HepG2 (cell line): ENCODE data around the gene PLA2G4C. TPM values are rescaled to one million over a fixed set of nuclear protein-coding genes. Genes with fewer than 3 reads are reported as not detected.

Experiments
- BCL3 ChIP-seq: sonication (generic); formaldehyde crosslinking; IDR thresholded peaks from 2 replicates; pipeline ENCODE4 v1.5.1; 2020; ENCODE audit warnings: mild to moderate bottlenecking, missing genetic modification reagents, moderate library complexity
- FLYWCH1 ChIP-seq: sonication (generic); formaldehyde crosslinking; IDR thresholded peaks from 2 replicates; pipeline ENCODE4 v1.8.1; 2023; ENCODE audit warnings: mild to moderate bottlenecking, missing genetic modification reagents
- FOXM1 ChIP-seq: sonication (generic); formaldehyde crosslinking; IDR thresholded peaks from 2 replicates; pipeline ENCODE4 v1.5.0; 2020; ENCODE audit warnings: missing genetic modification reagents
- FOXP1 ChIP-seq, 2 experiments: fragments of 450-650 bp in 1 of 2; IDR thresholded peaks; 2 replicates each; pipeline ENCODE4 v1.6.1; 2017 to 2018; ENCODE audit warnings: antibody characterized with exemption in 1 of 2
- KLF16 ChIP-seq, 2 experiments: sonication (generic) in 1 of 2; formaldehyde crosslinking in 1 of 2; IDR thresholded peaks; 2 replicates each; pipeline versions ENCODE4 v1.6.1 to v1.8.0; 2016 to 2023; ENCODE audit warnings: missing genetic modification reagents in 2 of 2, missing compliant biosample characterization in 1 of 2
- MAX ChIP-seq: IDR thresholded peaks from 2 replicates; pipeline ENCODE4 v1.6.1; 2012; ENCODE audit warnings: inconsistent platforms
- MLLT10 ChIP-seq: sonication (generic); formaldehyde crosslinking; IDR thresholded peaks from 2 replicates; pipeline ENCODE4 v1.4.0; 2020; ENCODE audit warnings: missing genetic modification reagents
- MLXIP ChIP-seq: sonication (generic); formaldehyde crosslinking; IDR thresholded peaks from 2 replicates; pipeline ENCODE4 v1.9.0; 2021; ENCODE audit warnings: missing genetic modification reagents, borderline replicate concordance
- REL ChIP-seq: sonication (generic); formaldehyde crosslinking; conservative IDR thresholded peaks from 2 replicates; pipeline ENCODE4 v1.8.0; 2022; ENCODE audit warnings: mild to moderate bottlenecking, missing genetic modification reagents, moderate library complexity
- SIN3A ChIP-seq: IDR thresholded peaks from 2 replicates; pipeline ENCODE4 v1.6.1; 2011; ENCODE audit warnings: low read depth, mild to moderate bottlenecking, control low read depth, low read length, borderline replicate concordance
- SMAD1 ChIP-seq: sonication (generic); formaldehyde crosslinking; IDR thresholded peaks from 2 replicates; pipeline ENCODE4 v1.4.0; 2020; ENCODE audit warnings: missing genetic modification reagents, low read depth, mild to moderate bottlenecking, borderline replicate concordance
- SP1 ChIP-seq, 2 experiments: fragments of 450-650 bp in 1 of 2; sonication (generic) in 1 of 2; formaldehyde crosslinking in 1 of 2; IDR thresholded peaks; 2 replicates each; pipeline versions ENCODE4 v1.4.0 to v1.6.1; 2016 to 2020; ENCODE audit warnings: missing genetic modification reagents in 1 of 2
- SSRP1 ChIP-seq: IDR thresholded peaks from 2 replicates; pipeline ENCODE4 v1.6.1; 2016; ENCODE audit warnings: control low read depth
- THAP9 ChIP-seq: sonication (generic); formaldehyde crosslinking; IDR thresholded peaks from 2 replicates; pipeline ENCODE4; 2020; ENCODE audit warnings: missing genetic modification reagents, mild to moderate bottlenecking, borderline replicate concordance
- ZBTB1 ChIP-seq: sonication (generic); formaldehyde crosslinking; IDR thresholded peaks from 2 replicates; pipeline ENCODE4 v1.4.0; 2020; ENCODE audit warnings: missing genetic modification reagents, borderline replicate concordance
- ZMYM3 ChIP-seq: sonication (generic); formaldehyde crosslinking; IDR thresholded peaks from 2 replicates; pipeline ENCODE4 v1.5.1; 2020; ENCODE audit warnings: mild to moderate bottlenecking, missing genetic modification reagents
- ZNF350 ChIP-seq: sonication (generic); formaldehyde crosslinking; IDR thresholded peaks from 2 replicates; pipeline ENCODE4 v1.4.0; 2020; ENCODE audit warnings: mild to moderate bottlenecking, low read depth, missing genetic modification reagents, borderline replicate concordance
- ZNF562 ChIP-seq: sonication (generic); formaldehyde crosslinking; IDR thresholded peaks from 2 replicates; pipeline ENCODE4 v1.8.0; 2022; ENCODE audit warnings: missing genetic modification reagents, borderline replicate concordance
- ZNF883 ChIP-seq: sonication (generic); formaldehyde crosslinking; IDR thresholded peaks from 2 replicates; pipeline ENCODE4 v1.5.1; 2020; ENCODE audit warnings: mild to moderate bottlenecking, missing genetic modification reagents; ENCODE audit errors: not compliant biosample characterization
- ZSCAN9 ChIP-seq: IDR thresholded peaks from 2 replicates; pipeline ENCODE4 v1.6.1; 2016; ENCODE audit warnings: borderline replicate concordance
- polyA plus RNA-seq, 8 experiments: library from polyadenylated mRNA; depleted of rRNA in 3 of 8; stranded (reverse) in 7 of 8; unstranded in 1 of 8; fragments of >200 nt; fragmentation: Illumina TruSeq in 4 of 8; extraction: Trizol in 4 of 8; gene quantifications; 2 replicates each; pipeline versions ENCODE4 v1.2.1 to v1.2.3, GENCODE V29; 2011 to 2016; ENCODE audit warnings: low read depth in 4 of 8, missing spikeins in 1 of 8, mixed read lengths in 1 of 8; ENCODE audit not compliant: insufficient read depth in 1 of 8
- total RNA-seq, 5 experiments: library from RNA; depleted of rRNA; stranded (reverse); fragments of >200 nt; fragmentation: Illumina TruSeq; extraction: Trizol; gene quantifications; 2 replicates each; pipeline ENCODE4 v1.2.3, GENCODE V29; 2016; ENCODE audit warnings: low read depth in 1 of 5

The PLA2G4C gene
- total and polyA plus RNA-seq, 2 of the 13 experiments (the other 11 are each of a cell fraction or from before 2014, with no cell fraction given) = 1.6 to 1.7 TPM

GRCh38 chr19:48110350-48110966 is at the start of gene PLA2G4C (continued):
- TF ChIP-seq FLYWCH1 (CRISPR knock-in tag) (no peak), ZSCAN9 (CRISPR knock-in tag) (0 out of 2 replicates have a peak, but pooled peaks have one; percentile 64), MLLT10 (no peak), ZNF562 (no peak), THAP9 (peak; percentile 58; the same call in 1 of the 2 replicates), ZBTB1 (no peak), BCL3 (no peak; the same call in 1 of the 2 replicates), KLF16 (CRISPR knock-in tag; IDR thresholded peaks at IDR 0.05) (peak in 1 of 2 experiments; percentile 36; a peak in 1 of 4 replicates), REL (no peak), MAX (0 out of 2 replicates have a peak, but pooled peaks have one; percentile 18), SP1 (IDR thresholded peaks at IDR 0.05) (no peak), SP1 (CRISPR knock-in tag; IDR thresholded peaks at IDR 0.05) (no peak), ZNF883 (CRISPR knock-in tag) (peak; percentile 55), FOXM1 (CRISPR knock-in tag) (no peak), SMAD1 (CRISPR knock-in tag) (peak; percentile 55; the same call in 1 of the 2 replicates), SIN3A (peak; percentile 79), ZMYM3 (no peak), FOXP1 (IDR thresholded peaks at IDR 0.05) (no peak), FOXP1 (CRISPR knock-in tag; IDR thresholded peaks at IDR 0.05) (no peak), MLXIP (CRISPR knock-in tag) (no peak), ZNF350 (no peak), SSRP1 (CRISPR knock-in tag) (no peak)
